H1 (cell line): Measurements from ENCODE around the gene VPS37D. TPM values are rescaled to one million over a fixed set of nuclear protein-coding genes. Genes with fewer than 3 reads are reported as not detected.

Experiments used
- CREB1 ChIP-seq: IDR thresholded peaks from 2 replicates; pipeline ENCODE4 v1.6.1; 2012; ENCODE audit warnings: inconsistent platforms
- GABPA ChIP-seq: IDR thresholded peaks from 2 replicates; pipeline ENCODE4 v1.6.1; 2011; ENCODE audit warnings: mild to moderate bottlenecking, low read length, moderate library complexity, borderline replicate concordance; ENCODE audit not compliant: insufficient read depth
- KDM5A ChIP-seq: fragments of 200-600 bp; IDR thresholded peaks from 2 replicates; pipeline ENCODE4 v1.7.1; 2012; ENCODE audit warnings: mild to moderate bottlenecking, low read length, inconsistent platforms, mixed read lengths
- MAX ChIP-seq: IDR thresholded peaks from 2 replicates; pipeline ENCODE4 v1.6.1; 2012; ENCODE audit warnings: inconsistent platforms
- NANOG ChIP-seq: IDR thresholded peaks from 2 replicates; pipeline ENCODE4 v1.6.1; 2011; ENCODE audit warnings: low read length, low read depth, mild to moderate bottlenecking, inconsistent platforms; ENCODE audit not compliant: insufficient read depth, poor library complexity, severe bottlenecking
- SP2 ChIP-seq: IDR thresholded peaks from 2 replicates; pipeline ENCODE4 v1.6.1; 2012; ENCODE audit warnings: mild to moderate bottlenecking, low read length, inconsistent platforms
- polyA plus RNA-seq, 7 experiments: library from polyadenylated mRNA; depleted of rRNA in 3 of 7; stranded (reverse) in 5 of 7; unstranded in 2 of 7; fragments of >200 nt in 5 of 7; fragments of 200-250 nt in 2 of 7; gene quantifications; 1 replicate in 5 of 7; 2 replicates in 1 of 7; 4 replicates in 1 of 7; pipeline versions ENCODE4 v1.2.1 to v1.2.3, GENCODE V29; 2011 to 2013; ENCODE audit warnings: missing spikeins in 2 of 7, mixed read lengths in 2 of 7
- total RNA-seq: library from RNA; stranded (reverse); fragmentation: NEBNext Ultra II Directional; extraction: Animal tissue kit (Norgen Biotek cat#: 25700); gene quantifications from 2 replicates; pipeline ENCODE4 v1.2.1, GENCODE V29; 2021

The VPS37D gene
- total and polyA plus RNA-seq, 2 of the 8 experiments (the other 6 are each of a cell fraction or from before 2014, with no cell fraction given), result 3.4 to 5.0 TPM

DNA sequence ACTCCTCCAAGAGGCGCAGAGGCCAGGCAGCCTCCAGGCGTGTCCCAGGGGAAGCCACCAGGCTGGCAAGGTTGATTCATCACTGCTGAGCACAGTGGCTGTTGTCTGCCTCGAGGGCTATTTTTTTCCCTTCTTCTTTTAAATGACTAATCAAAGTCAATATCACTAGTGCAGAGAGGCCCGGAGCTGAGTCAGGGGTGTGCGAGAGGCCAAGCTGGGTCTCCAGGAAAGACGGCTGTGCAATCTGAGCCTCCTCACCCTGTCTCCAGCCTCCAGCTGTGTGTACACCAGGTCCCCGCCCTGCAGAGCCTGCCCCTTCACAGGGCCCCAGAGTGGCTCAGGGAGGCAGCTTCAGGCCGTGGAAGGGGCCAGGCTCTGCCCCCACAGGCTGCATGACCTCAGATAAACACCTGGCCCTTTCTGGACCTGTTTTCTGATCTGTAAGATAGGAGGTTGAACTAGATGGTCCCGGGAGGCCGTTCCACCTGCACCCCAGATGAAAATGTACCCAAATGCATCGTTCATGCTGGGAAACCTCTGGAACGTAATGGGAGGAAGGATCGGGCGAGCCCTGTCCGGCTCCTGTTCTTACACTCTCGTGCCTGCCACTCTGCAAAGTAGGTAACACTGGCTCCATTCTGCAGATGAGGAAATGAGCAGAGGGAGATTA is 48.2 kb downstream of the VPS37D start (continued):
- TF ChIP-seq GABPA (no peak), NANOG (no peak), SP2 (no peak), CREB1 (no peak), MAX (no peak), KDM5A (no peak)
